ENCODE measurements around the gene ASPG. TPM values are rescaled to one million over a fixed set of nuclear protein-coding genes. Genes with fewer than 3 reads are reported as not detected.

The ASPG gene
- total RNA-seq, 1 experiment from 2014 or later: not detected

- Histone ChIP-seq H3K4me3 (ENCODE audit: low read depth in 2 of 2, low read length in 2 of 2) (no peak overlapping the region), H3K27me3 (ENCODE audit: control insufficient read depth, insufficient read depth, low read length) (no peaks in the 10 kb centered on the region; the same call in 1 of the 2 replicates), H3K27ac (ENCODE audit: low read length) (no peak overlapping the region), H3K9me3 (ENCODE audit: control insufficient read depth, insufficient read depth, low read depth, low read length) (peaks cover 11% of the 10 kb centered on the region; the same call in 1 of the 2 replicates), H3K4me1 (ENCODE audit: control insufficient read depth, insufficient read depth, low read length) (no peaks in the 10 kb centered on the region), H3K36me3 (ENCODE audit: control insufficient read depth, insufficient read depth, low read length) (no peaks in the 10 kb centered on the region)
- BruUV-seq (replicated peaks): no TSS peak
- intact Hi-C loops (cut with micrococcal nuclease; ENCODE audit: unreplicated experiment): no loop called here
- in situ Hi-C loops (cut with HindIII; ENCODE audit: low pct_unique_long_range_greater_than_20kb, low sequenced_read_pairs): no loop called here
- DNase-seq (ENCODE audit: low read depth, low spot score): no peak
- TF ChIP-seq CTCF (IDR thresholded peaks at IDR 0.05) (no peak), REST (IDR thresholded peaks at IDR 0.05; ENCODE audit: insufficient read depth in 1 of 2, low read depth in 2 of 2, low read length in 1 of 2) (no peak)
- ATAC-seq: no peak
- ChIA-PET CTCF (no interaction called here), POLR2A (no interaction called here)
These were observed 39.5 kb downstream of the ASPG start for GRCh38 chr14:104125011-104125410.

DNA sequence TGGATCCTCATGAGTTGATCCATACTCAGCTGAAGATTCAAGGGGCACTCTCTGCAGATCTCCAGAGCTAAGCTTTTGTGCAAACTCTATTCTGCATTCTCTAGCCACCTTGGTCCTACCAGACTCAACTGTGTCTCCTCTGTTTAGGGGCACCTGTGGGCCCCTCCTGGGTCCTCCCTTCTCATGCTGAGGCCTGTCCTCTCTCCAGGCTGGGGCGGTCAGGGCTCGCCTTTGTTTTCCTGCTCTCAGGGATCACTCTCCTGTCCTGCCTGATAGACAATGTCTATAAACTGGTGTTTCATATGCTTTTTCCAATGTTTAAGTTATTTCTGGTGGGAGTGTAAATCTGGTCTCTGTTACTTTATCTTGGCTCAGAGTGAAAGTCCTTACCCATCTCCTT is 41.3 kb downstream of the ASPG start:
- Histone ChIP-seq H3K27ac (ENCODE audit: low read length) (no peak overlapping the region), H3K4me1 (ENCODE audit: control insufficient read depth, insufficient read depth, low read length) (no peaks in the 10 kb centered on the region), H3K36me3 (ENCODE audit: control insufficient read depth, insufficient read depth, low read length) (no peaks in the 10 kb centered on the region), H3K9me3 (ENCODE audit: control insufficient read depth, insufficient read depth, low read depth, low read length) (peaks cover 11% of the 10 kb centered on the region; the same call in 1 of the 2 replicates), H3K4me3 (ENCODE audit: low read depth in 2 of 2, low read length in 2 of 2) (no peak overlapping the region), H3K27me3 (ENCODE audit: control insufficient read depth, insufficient read depth, low read length) (no peaks in the 10 kb centered on the region; the same call in 1 of the 2 replicates)
- BruUV-seq (replicated peaks): no TSS peak
- no peak for DNase-seq (ENCODE audit: low read depth, low spot score)
- in situ Hi-C loops (cut with HindIII; ENCODE audit: low pct_unique_long_range_greater_than_20kb, low sequenced_read_pairs): no loop called here
- TF ChIP-seq POLR2AphosphoS5 (IDR thresholded peaks at IDR 0.05; ENCODE audit: low read depth, low read length) (no peak), SIN3A (IDR thresholded peaks at IDR 0.05; ENCODE audit: borderline replicate concordance, insufficient read depth, low read depth, low read length) (no peak)
- ChIA-PET CTCF (no interaction called here), POLR2A (no interaction called here)
- ATAC-seq: no peak
- intact Hi-C loops (cut with micrococcal nuclease; ENCODE audit: unreplicated experiment): no loop called here

- intact Hi-C loops (cut with micrococcal nuclease; ENCODE audit: unreplicated experiment) (no loop called here), in situ Hi-C loops (cut with HindIII; ENCODE audit: low pct_unique_long_range_greater_than_20kb, low sequenced_read_pairs) (no loop called here)
- ChIA-PET CTCF (interaction anchor here (0.9 to 1.0 kb wide), 2 partner anchors 32 to 51 kb away, joined by 3 read pairs; no protein-coding TSS in a partner anchor), POLR2A (no interaction called here)
- no peak overlapping the region for H3K4me3 ChIP-seq (ENCODE audit: low read depth in 2 of 2, low read length in 2 of 2)
- H3K4me1 ChIP-seq (ENCODE audit: control insufficient read depth, insufficient read depth, low read length): no peaks in the 10 kb centered on the region
- H3K27me3 ChIP-seq (ENCODE audit: control insufficient read depth, insufficient read depth, low read length): no peaks in the 10 kb centered on the region
- no peaks in the 10 kb centered on the region for H3K36me3 ChIP-seq (ENCODE audit: control insufficient read depth, insufficient read depth, low read length)
- TF ChIP-seq REST (IDR thresholded peaks at IDR 0.05; ENCODE audit: insufficient read depth in 1 of 2, low read depth in 2 of 2, low read length in 1 of 2): no peak
- TF ChIP-seq CTCF (IDR thresholded peaks at IDR 0.05): no peak
- TF ChIP-seq SIN3A (IDR thresholded peaks at IDR 0.05; ENCODE audit: borderline replicate concordance, insufficient read depth, low read depth, low read length): no peak
- TF ChIP-seq TCF7L2 (IDR thresholded peaks at IDR 0.05; ENCODE audit: low read depth, low read length): no peak
- no peak for TF ChIP-seq POLR2AphosphoS5 (IDR thresholded peaks at IDR 0.05; ENCODE audit: low read depth, low read length)
- DNase-seq (ENCODE audit: low read depth, low spot score) (no peak), ATAC-seq (no peak)
- peaks cover 9% of the 10 kb centered on the region; the same call in 1 of the 2 replicates for H3K9me3 ChIP-seq (ENCODE audit: control insufficient read depth, insufficient read depth, low read depth, low read length)
- H3K27ac ChIP-seq (ENCODE audit: low read length): no peak overlapping the region
- no TSS peak for BruUV-seq (replicated peaks)
These were observed 43.5 kb downstream of the ASPG start for GRCh38 chr14:104128981-104129380.

Data from Panc1 (cell line).